Measurements from ENCODE around the gene CUBN. TPM values are rescaled to one million over a fixed set of nuclear protein-coding genes. Genes with fewer than 3 reads are reported as not detected.

CUBN gene
- total RNA-seq, 2 experiments from 2014 or later = 3.2 to 3.7 TPM

DNA sequence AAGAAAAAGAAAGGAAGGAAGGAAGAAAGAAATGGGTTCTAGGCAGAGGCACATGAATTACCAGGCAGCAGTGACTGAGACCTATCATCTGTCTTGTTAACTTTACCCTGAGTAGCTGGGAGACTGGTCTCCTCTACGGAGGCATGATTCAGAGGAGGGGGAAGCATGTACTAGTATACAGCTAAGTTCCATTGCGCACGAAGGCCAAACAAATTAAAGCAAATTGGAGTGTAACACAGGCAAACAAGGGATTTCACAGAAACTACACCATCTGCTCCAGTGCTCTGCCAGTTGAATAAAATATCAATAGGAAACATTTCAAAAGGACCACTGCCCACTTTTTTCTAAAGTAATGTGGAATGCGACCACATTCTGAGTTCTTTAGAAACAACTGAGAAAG lies 246.5 kb downstream of the CUBN start:
- Mint-ChIP-seq H3K36me3 (no peaks in the 10 kb centered on the region), H3K4me1 (peaks cover 1% of the 10 kb centered on the region), H3K27me3 (no peaks in the 10 kb centered on the region), H3K4me3 (no peak overlapping the region), H3K27ac (no peak overlapping the region), H3K9me3 (no peaks in the 10 kb centered on the region)
- POLR2A ChIA-PET = no interaction called here
- no peak for ATAC-seq (ENCODE audit: low read depth)
- no peak for DNase-seq

- no peak overlapping the region for H3K27ac Mint-ChIP-seq
- H3K27me3 Mint-ChIP-seq = no peaks in the 10 kb centered on the region
- no peak for ATAC-seq (ENCODE audit: low read depth)
- no peaks in the 10 kb centered on the region for H3K9me3 Mint-ChIP-seq
- H3K4me3 Mint-ChIP-seq = no peak overlapping the region
- no peaks in the 10 kb centered on the region for H3K4me1 Mint-ChIP-seq
- POLR2A ChIA-PET = no interaction called here
- no peaks in the 10 kb centered on the region for H3K36me3 Mint-ChIP-seq
- no peak for DNase-seq
These were observed 259.3 kb downstream of the CUBN start for GRCh38 chr10:16870331-16870730.

GRCh38 chr10:16867990-16868389 lies 261.6 kb downstream of the CUBN start:
- Mint-ChIP-seq H3K9me3 (no peaks in the 10 kb centered on the region), H3K27ac (no peak overlapping the region), H3K4me3 (no peak overlapping the region), H3K4me1 (no peaks in the 10 kb centered on the region), H3K36me3 (no peaks in the 10 kb centered on the region), H3K27me3 (no peaks in the 10 kb centered on the region)
- POLR2A ChIA-PET = no interaction called here
- DNase-seq (no peak), ATAC-seq (ENCODE audit: low read depth) (no peak)

DNA sequence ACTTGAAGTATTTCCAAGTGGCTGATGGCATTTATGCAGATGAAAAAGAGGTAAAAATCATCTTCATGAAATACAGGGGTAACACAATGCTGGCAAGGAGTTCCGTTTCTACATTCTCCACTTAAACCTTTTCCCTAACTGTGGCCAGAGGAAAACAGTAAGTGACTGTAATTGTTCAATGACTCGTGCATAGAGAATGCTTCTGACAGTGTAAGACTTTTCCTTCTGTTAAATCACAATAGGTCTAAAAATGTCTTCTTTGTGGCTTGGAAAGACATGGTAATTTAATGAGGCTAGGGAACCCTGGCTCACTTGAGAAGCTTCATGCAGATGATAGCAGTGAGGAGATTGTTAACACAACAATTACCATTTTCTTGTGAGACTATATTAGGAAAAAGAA lies 262.1 kb downstream of the CUBN start:
- DNase-seq (no peak), ATAC-seq (ENCODE audit: low read depth) (no peak)
- no peaks in the 10 kb centered on the region for H3K27me3 Mint-ChIP-seq
- POLR2A ChIA-PET = no interaction called here
- H3K9me3 Mint-ChIP-seq = no peaks in the 10 kb centered on the region
- H3K4me3 Mint-ChIP-seq = no peak overlapping the region
- H3K27ac Mint-ChIP-seq = no peak overlapping the region
- H3K36me3 Mint-ChIP-seq = no peaks in the 10 kb centered on the region
- H3K4me1 Mint-ChIP-seq = no peaks in the 10 kb centered on the region

- ATAC-seq (ENCODE audit: low read depth) = no peak
- no peaks in the 10 kb centered on the region for H3K27me3 Mint-ChIP-seq
- POLR2A ChIA-PET = no interaction called here
These were observed 262.9 kb downstream of the CUBN start for GRCh38 chr10:16866541-16867275.

DNA sequence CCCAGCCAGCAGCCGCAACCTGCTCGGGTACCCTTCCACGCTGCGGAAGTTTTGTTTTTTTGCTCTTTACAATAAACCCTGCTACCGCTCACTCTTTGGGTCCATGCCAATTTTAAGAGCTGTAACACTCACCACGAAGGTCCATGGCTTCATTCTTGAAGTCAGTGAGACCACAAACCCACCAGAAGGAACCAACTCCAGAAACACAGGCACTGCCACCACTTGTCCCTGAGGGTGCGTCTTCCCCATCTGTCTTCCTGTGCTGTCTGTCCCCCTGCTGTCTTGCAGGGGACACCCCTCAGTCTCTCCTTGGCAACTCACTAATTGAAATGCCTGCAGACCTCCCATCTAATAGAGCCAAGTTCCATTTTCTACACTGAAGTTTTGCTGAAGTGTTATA lies 263.8 kb downstream of the CUBN start:
- no peak overlapping the region for H3K4me3 Mint-ChIP-seq
- no peaks in the 10 kb centered on the region for H3K27me3 Mint-ChIP-seq
- H3K9me3 Mint-ChIP-seq = no peaks in the 10 kb centered on the region
- ATAC-seq (ENCODE audit: low read depth) = no peak
- no peak for DNase-seq
- H3K27ac Mint-ChIP-seq = no peak overlapping the region
- no peaks in the 10 kb centered on the region for H3K4me1 Mint-ChIP-seq
- no peaks in the 10 kb centered on the region for H3K36me3 Mint-ChIP-seq
- POLR2A ChIA-PET = no interaction called here

More at GRCh38 chr10:16866541-16867275, 262.9 kb downstream of the CUBN start:
- no peak overlapping the region for H3K27ac Mint-ChIP-seq
- DNase-seq = no peak
- no peaks in the 10 kb centered on the region for H3K36me3 Mint-ChIP-seq
- no peak overlapping the region for H3K4me3 Mint-ChIP-seq
- no peaks in the 10 kb centered on the region for H3K9me3 Mint-ChIP-seq
- no peaks in the 10 kb centered on the region for H3K4me1 Mint-ChIP-seq

- ATAC-seq (ENCODE audit: low read depth) (no peak), DNase-seq (no peak)
- POLR2A ChIA-PET = no interaction called here
- no peak overlapping the region for H3K4me3 Mint-ChIP-seq
- no peaks in the 10 kb centered on the region for H3K27me3 Mint-ChIP-seq
- no peaks in the 10 kb centered on the region for H3K9me3 Mint-ChIP-seq
- H3K27ac Mint-ChIP-seq = no peak overlapping the region
- no peaks in the 10 kb centered on the region for H3K4me1 Mint-ChIP-seq
- no peaks in the 10 kb centered on the region for H3K36me3 Mint-ChIP-seq
These were observed 265.8 kb downstream of the CUBN start for GRCh38 chr10:16863766-16864165.

GRCh38 chr10:16857419-16857818 lies 272.2 kb downstream of the CUBN start:
- H3K36me3 Mint-ChIP-seq = no peaks in the 10 kb centered on the region
- H3K4me3 Mint-ChIP-seq = no peak overlapping the region
- no peak overlapping the region for H3K27ac Mint-ChIP-seq
- POLR2A ChIA-PET = no interaction called here
- no peaks in the 10 kb centered on the region for H3K4me1 Mint-ChIP-seq
- ATAC-seq (ENCODE audit: low read depth) (no peak), DNase-seq (no peak)
- H3K9me3 Mint-ChIP-seq = no peaks in the 10 kb centered on the region
- peaks cover under 1% of the 10 kb centered on the region for H3K27me3 Mint-ChIP-seq

GRCh38 chr10:16856567-16856966 lies 273.0 kb downstream of the CUBN start:
- no peaks in the 10 kb centered on the region for H3K9me3 Mint-ChIP-seq

GRCh38 chr10:16856092-16856491 lies 273.5 kb downstream of the CUBN start:
- POLR2A ChIA-PET = no interaction called here
- DNase-seq = no peak
- H3K9me3 Mint-ChIP-seq = no peaks in the 10 kb centered on the region

More at GRCh38 chr10:16856567-16856966, 273.0 kb downstream of the CUBN start:
- POLR2A ChIA-PET = no interaction called here
- Mint-ChIP-seq H3K4me1 (no peaks in the 10 kb centered on the region), H3K27me3 (peaks cover 2% of the 10 kb centered on the region), H3K36me3 (no peaks in the 10 kb centered on the region), H3K27ac (no peak overlapping the region), H3K4me3 (no peak overlapping the region)
- DNase-seq = no peak
- ATAC-seq (ENCODE audit: low read depth) = no peak

DNA sequence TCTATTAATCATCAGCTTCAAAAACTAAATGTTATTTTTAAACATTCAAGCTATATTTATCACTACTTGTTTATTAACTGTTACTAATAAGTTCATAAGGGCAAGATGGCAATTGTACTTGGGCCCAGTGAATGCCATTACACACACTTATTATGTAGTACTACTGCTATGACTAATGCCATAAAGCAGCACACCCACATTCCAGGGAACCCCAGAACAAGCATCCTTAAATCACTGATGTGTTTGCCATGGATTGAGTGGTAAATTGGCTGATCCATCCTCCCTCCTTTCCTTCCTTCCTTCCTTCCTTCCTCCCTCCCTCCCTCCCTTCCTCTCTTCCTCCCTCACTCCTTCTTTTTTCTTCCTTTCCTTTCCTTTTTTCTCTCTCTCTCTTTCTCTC lies 275.0 kb downstream of the CUBN start:
- peaks cover 2% of the 10 kb centered on the region for H3K27me3 Mint-ChIP-seq
- no peaks in the 10 kb centered on the region for H3K9me3 Mint-ChIP-seq
- no peak for DNase-seq
- ATAC-seq (ENCODE audit: low read depth) = no peak
- POLR2A ChIA-PET = no interaction called here
- H3K27ac Mint-ChIP-seq = no peak overlapping the region
- no peak overlapping the region for H3K4me3 Mint-ChIP-seq
- no peaks in the 10 kb centered on the region for H3K36me3 Mint-ChIP-seq
- H3K4me1 Mint-ChIP-seq = no peaks in the 10 kb centered on the region

More at GRCh38 chr10:16856092-16856491, 273.5 kb downstream of the CUBN start:
- H3K27ac Mint-ChIP-seq = no peak overlapping the region
- H3K4me1 Mint-ChIP-seq = no peaks in the 10 kb centered on the region
- peaks cover 2% of the 10 kb centered on the region for H3K27me3 Mint-ChIP-seq
- H3K4me3 Mint-ChIP-seq = no peak overlapping the region
- no peak for ATAC-seq (ENCODE audit: low read depth)
- no peaks in the 10 kb centered on the region for H3K36me3 Mint-ChIP-seq

DNA sequence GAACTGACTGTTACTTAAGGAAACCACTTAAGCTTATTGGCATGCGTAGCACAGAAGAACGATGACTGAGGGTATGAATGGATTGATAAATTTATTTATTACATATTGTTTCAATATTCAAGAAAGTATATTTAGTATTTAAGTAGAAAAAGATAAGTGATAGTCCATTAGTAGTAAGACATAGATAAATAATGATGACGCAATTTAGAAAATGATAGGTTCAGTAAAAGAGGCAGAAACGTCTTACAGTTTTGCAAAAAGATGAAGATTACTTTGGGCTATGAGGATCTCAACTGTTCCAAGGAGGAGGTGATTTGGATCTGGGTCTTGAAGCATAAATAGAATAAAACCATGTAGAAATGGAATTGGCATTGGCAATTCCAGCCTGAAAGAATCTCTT lies 275.8 kb downstream of the CUBN start:
- no peaks in the 10 kb centered on the region for H3K36me3 Mint-ChIP-seq
- no peaks in the 10 kb centered on the region for H3K9me3 Mint-ChIP-seq
- no peaks in the 10 kb centered on the region for H3K4me1 Mint-ChIP-seq
- ATAC-seq (ENCODE audit: low read depth) = no peak
- peaks cover 2% of the 10 kb centered on the region for H3K27me3 Mint-ChIP-seq
- POLR2A ChIA-PET = no interaction called here
- no peak overlapping the region for H3K4me3 Mint-ChIP-seq
- H3K27ac Mint-ChIP-seq = no peak overlapping the region
- no peak for DNase-seq

DNA sequence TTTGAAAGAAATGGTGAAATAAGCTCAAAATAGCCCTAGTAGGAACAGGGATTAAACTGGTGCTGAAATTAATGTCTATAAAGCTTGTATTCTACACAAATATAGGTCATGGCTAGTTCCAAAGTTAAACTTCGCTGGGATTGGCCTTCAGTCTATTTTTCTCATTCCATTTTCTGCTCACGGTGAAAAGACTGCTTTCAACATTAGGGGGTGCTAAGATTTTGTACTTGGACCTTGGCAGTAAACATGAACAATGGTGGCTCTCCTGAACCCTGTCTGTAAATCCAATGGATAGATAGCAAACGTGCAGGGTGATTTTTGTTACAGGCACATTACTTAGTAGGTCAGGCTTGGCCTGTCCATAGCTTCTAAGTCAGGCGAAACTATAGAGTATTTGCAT lies 276.4 kb downstream of the CUBN start:
- Mint-ChIP-seq H3K4me3 (no peak overlapping the region), H3K4me1 (no peaks in the 10 kb centered on the region), H3K9me3 (no peaks in the 10 kb centered on the region), H3K36me3 (no peaks in the 10 kb centered on the region), H3K27ac (no peak overlapping the region), H3K27me3 (peaks cover 2% of the 10 kb centered on the region)
- POLR2A ChIA-PET = no interaction called here
- no peak for DNase-seq
- no peak for ATAC-seq (ENCODE audit: low read depth)

DNA sequence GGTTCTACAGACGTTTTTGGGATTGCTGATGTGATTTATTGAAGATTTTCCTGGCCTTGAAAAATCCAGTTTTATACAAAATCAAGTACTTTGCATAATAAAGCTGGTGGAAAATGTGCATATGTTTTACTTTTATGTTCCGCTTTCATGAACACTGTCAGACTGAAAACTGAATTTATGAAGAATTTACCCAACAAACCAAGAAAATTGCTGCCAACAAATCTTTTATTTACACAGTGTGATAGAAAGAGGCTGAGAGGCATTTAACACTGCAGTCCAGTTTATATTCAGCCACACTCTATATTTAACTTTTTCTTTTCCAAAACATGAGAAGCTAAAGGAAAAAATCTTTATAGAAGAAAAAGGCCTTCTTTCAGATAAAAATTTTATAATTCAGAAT lies 277.0 kb downstream of the CUBN start:
- POLR2A ChIA-PET = no interaction called here
- H3K4me1 Mint-ChIP-seq = no peaks in the 10 kb centered on the region
- H3K27ac Mint-ChIP-seq = no peak overlapping the region
- H3K36me3 Mint-ChIP-seq = no peaks in the 10 kb centered on the region
- no peak for DNase-seq
- ATAC-seq (ENCODE audit: low read depth) = no peak
- no peaks in the 10 kb centered on the region for H3K9me3 Mint-ChIP-seq
- H3K4me3 Mint-ChIP-seq = no peak overlapping the region
- peaks cover 2% of the 10 kb centered on the region for H3K27me3 Mint-ChIP-seq
